Measurements from ENCODE around the gene GATAD2B. TPM values are rescaled to one million over a fixed set of nuclear protein-coding genes. Genes with fewer than 3 reads are reported as not detected.
"Not testable (repeated sequence)": the region's sequence is repeated elsewhere in the genome, so short reads cannot be mapped to it uniquely, and the experiment has no call there.

The GATAD2B gene
- total RNA-seq, 1 donor from 2014 or later: 47.0 TPM

GRCh38 chr1:153908071-153908470, 14.7 kb downstream of the GATAD2B start:
- peaks cover 33% of the 10 kb centered on the region for H3K4me1 Mint-ChIP-seq (ENCODE audit: low read depth)
- peaks cover 3% of the 10 kb centered on the region for H3K36me3 Mint-ChIP-seq (ENCODE audit: low read depth)
- no peaks in the 10 kb centered on the region for H3K9me3 Mint-ChIP-seq (ENCODE audit: low read depth)
- no peaks in the 10 kb centered on the region for H3K27me3 Mint-ChIP-seq (ENCODE audit: low read depth)
- TF ChIP-seq CTCF (IDR thresholded peaks at IDR 0.05): no peak
- H3K4me3 Mint-ChIP-seq (ENCODE audit: unreplicated experiment): no peak overlapping the region
- DNase-seq (ENCODE audit: low spot score): no peak
- peak overlapping the region; percentile 12 for H3K27ac Mint-ChIP-seq (ENCODE audit: unreplicated experiment)

GRCh38 chr1:153907134-153907533, 15.6 kb downstream of the GATAD2B start:
- no peak for DNase-seq (ENCODE audit: low spot score)
- Mint-ChIP-seq H3K4me3 (ENCODE audit: unreplicated experiment) (no peak overlapping the region), H3K27ac (ENCODE audit: unreplicated experiment) (no peak overlapping the region), H3K4me1 (ENCODE audit: low read depth) (peaks cover 32% of the 10 kb centered on the region), H3K9me3 (ENCODE audit: low read depth) (no peaks in the 10 kb centered on the region), H3K27me3 (ENCODE audit: low read depth) (no peaks in the 10 kb centered on the region), H3K36me3 (ENCODE audit: low read depth) (peaks cover 3% of the 10 kb centered on the region)
- no peak for TF ChIP-seq CTCF (IDR thresholded peaks at IDR 0.05)

GRCh38 chr1:153906396-153906795, 16.4 kb downstream of the GATAD2B start:
- Mint-ChIP-seq H3K4me1 (ENCODE audit: low read depth) (peaks cover 30% of the 10 kb centered on the region), H3K27ac (ENCODE audit: unreplicated experiment) (peak overlapping the region; percentile 91), H3K36me3 (ENCODE audit: low read depth) (peaks cover 3% of the 10 kb centered on the region), H3K9me3 (ENCODE audit: low read depth) (no peaks in the 10 kb centered on the region), H3K4me3 (ENCODE audit: unreplicated experiment) (no peak overlapping the region), H3K27me3 (ENCODE audit: low read depth) (no peaks in the 10 kb centered on the region)
- DNase-seq (ENCODE audit: low spot score): no peak
- no peak for TF ChIP-seq CTCF (IDR thresholded peaks at IDR 0.05)

GRCh38 chr1:153905908-153906307, 16.9 kb downstream of the GATAD2B start:
- H3K36me3 Mint-ChIP-seq (ENCODE audit: low read depth); DNase-seq (ENCODE audit: low spot score); H3K4me3 Mint-ChIP-seq (ENCODE audit: unreplicated experiment); H3K27me3 Mint-ChIP-seq (ENCODE audit: low read depth); H3K9me3 Mint-ChIP-seq (ENCODE audit: low read depth): not testable (repeated sequence)
- Mint-ChIP-seq H3K27ac (ENCODE audit: unreplicated experiment) (peak overlapping the region; percentile 91), H3K4me1 (ENCODE audit: low read depth) (peaks cover 27% of the 10 kb centered on the region)

- no peak for TF ChIP-seq CTCF (IDR thresholded peaks at IDR 0.05)
- no peak for DNase-seq (ENCODE audit: low spot score)
- no peaks in the 10 kb centered on the region for H3K27me3 Mint-ChIP-seq (ENCODE audit: low read depth)
- H3K27ac Mint-ChIP-seq (ENCODE audit: unreplicated experiment): peak overlapping the region; percentile 91
- peaks cover 5% of the 10 kb centered on the region for H3K36me3 Mint-ChIP-seq (ENCODE audit: low read depth)
- no peak overlapping the region for H3K4me3 Mint-ChIP-seq (ENCODE audit: unreplicated experiment)
- H3K9me3 Mint-ChIP-seq (ENCODE audit: low read depth): no peaks in the 10 kb centered on the region
- H3K4me1 Mint-ChIP-seq (ENCODE audit: low read depth): peaks cover 27% of the 10 kb centered on the region
Observed at GRCh38 chr1:153903841-153904455, 18.8 kb downstream of the GATAD2B start.

- no peak overlapping the region for H3K4me3 Mint-ChIP-seq (ENCODE audit: unreplicated experiment)
- no peak overlapping the region for H3K27ac Mint-ChIP-seq (ENCODE audit: unreplicated experiment)
- DNase-seq (ENCODE audit: low spot score): no peak
- peaks cover 2% of the 10 kb centered on the region for H3K36me3 Mint-ChIP-seq (ENCODE audit: low read depth)
- H3K9me3 Mint-ChIP-seq (ENCODE audit: low read depth): no peaks in the 10 kb centered on the region
- H3K4me1 Mint-ChIP-seq (ENCODE audit: low read depth): peaks cover 14% of the 10 kb centered on the region
- TF ChIP-seq CTCF (IDR thresholded peaks at IDR 0.05): no peak
- H3K27me3 Mint-ChIP-seq (ENCODE audit: low read depth): no peaks in the 10 kb centered on the region
Observed at GRCh38 chr1:153899509-153899908, 23.3 kb downstream of the GATAD2B start.

GRCh38 chr1:153895866-153896265, 26.9 kb downstream of the GATAD2B start:
- DNase-seq (ENCODE audit: low spot score): not testable (repeated sequence)

GRCh38 chr1:153891042-153891441, 31.7 kb downstream of the GATAD2B start:
- not testable (repeated sequence) for H3K27me3 Mint-ChIP-seq (ENCODE audit: low read depth); H3K27ac Mint-ChIP-seq (ENCODE audit: unreplicated experiment); H3K9me3 Mint-ChIP-seq (ENCODE audit: low read depth); H3K4me3 Mint-ChIP-seq (ENCODE audit: unreplicated experiment); H3K36me3 Mint-ChIP-seq (ENCODE audit: low read depth); DNase-seq (ENCODE audit: low spot score)
- peaks cover 15% of the 10 kb centered on the region for H3K4me1 Mint-ChIP-seq (ENCODE audit: low read depth)

More at GRCh38 chr1:153895866-153896265, 26.9 kb downstream of the GATAD2B start:
- not testable (repeated sequence) for H3K9me3 Mint-ChIP-seq (ENCODE audit: low read depth); H3K4me1 Mint-ChIP-seq (ENCODE audit: low read depth); H3K36me3 Mint-ChIP-seq (ENCODE audit: low read depth); H3K4me3 Mint-ChIP-seq (ENCODE audit: unreplicated experiment); H3K27ac Mint-ChIP-seq (ENCODE audit: unreplicated experiment); H3K27me3 Mint-ChIP-seq (ENCODE audit: low read depth)
